HL-60 (cell line): Measurements from ENCODE around the gene IDH3B.

Experiments used
- DNase-seq, 2 experiments: peaks; one replicate each; pipeline ENCODE4 v3.0.0-alpha.2; 2010 to 2020; ENCODE audit warnings: low read depth in 1 of 2, low spot score in 1 of 2
- H3K27ac ChIP-seq: fragments of 250-450 bp; sonication (Bioruptor Pico); replicated peaks from 2 replicates; pipeline ENCODE4 v1.5.1; 2020; ENCODE audit warnings: mild to moderate bottlenecking, moderate library complexity
- H3K27me3 ChIP-seq: fragments of 250-450 bp; sonication (Bioruptor Pico); 2 replicates; pipeline ENCODE4 v1.5.1; 2021; ENCODE audit warnings: mild to moderate bottlenecking, moderate library complexity; ENCODE audit not compliant: insufficient read depth, poor library complexity, severe bottlenecking
- H3K4me3 ChIP-seq: replicated peaks from 2 replicates; pipeline ENCODE4 v1.5.1; 2011; ENCODE audit warnings: mild to moderate bottlenecking, control low read depth, low read length; ENCODE audit not compliant: insufficient read depth
- CTCF ChIP-seq: IDR thresholded peaks from one replicate; pipeline ENCODE4 v1.5.1; 2011; ENCODE audit warnings: low read length, control low read depth, inconsistent platforms; ENCODE audit not compliant: insufficient read depth
- GABPA ChIP-seq: IDR thresholded peaks from 2 replicates; pipeline ENCODE4 v1.6.1; 2012; ENCODE audit warnings: low read depth
- POLR2AphosphoS5 ChIP-seq: IDR thresholded peaks from 2 replicates; pipeline ENCODE4 v1.6.1; 2012; ENCODE audit warnings: low read depth
- REST ChIP-seq: IDR thresholded peaks from 2 replicates; pipeline ENCODE4 v1.6.1; 2012; ENCODE audit warnings: low read depth; ENCODE audit not compliant: insufficient replicate concordance
- SPI1 ChIP-seq: IDR thresholded peaks from 2 replicates; pipeline ENCODE4 v1.6.1; 2012; ENCODE audit warnings: low read depth, mild to moderate bottlenecking, borderline replicate concordance

Gene IDH3B

GRCh38 chr20:2633381-2633780 lies 30.6 kb downstream of the IDH3B start:
- TF ChIP-seq POLR2AphosphoS5 (no peak), GABPA (no peak), REST (no peak), CTCF (no peak), SPI1 (no peak)

GRCh38 chr20:2631228-2631627 lies 32.8 kb downstream of the IDH3B start:
- H3K27ac ChIP-seq = no peak overlapping the region
- TF ChIP-seq SPI1 (no peak), REST (no peak), GABPA (no peak), CTCF (no peak), POLR2AphosphoS5 (no peak)
- H3K4me3 ChIP-seq = no peak overlapping the region
- DNase-seq = no peak
- peaks cover 3% of the 10 kb centered on the region for H3K27me3 ChIP-seq

More at GRCh38 chr20:2633381-2633780, 30.6 kb downstream of the IDH3B start:
- H3K27ac ChIP-seq = no peak overlapping the region
- no peak for DNase-seq
- H3K27me3 ChIP-seq = peaks cover 3% of the 10 kb centered on the region
- H3K4me3 ChIP-seq = no peak overlapping the region

- DNase-seq = no peak
- TF ChIP-seq CTCF (no peak), GABPA (no peak), SPI1 (no peak), REST (no peak), POLR2AphosphoS5 (no peak)
- H3K27me3 ChIP-seq = no peaks in the 10 kb centered on the region
- no peak overlapping the region for H3K4me3 ChIP-seq
- H3K27ac ChIP-seq = no peak overlapping the region
These were observed 37.0 kb downstream of the IDH3B start for GRCh38 chr20:2626853-2627541.
